Uterus (tissue), 2 donors: ENCODE measurements around the gene ERI2.

Experiments
- POLR2A ChIP-seq, 2 donors: fragments of 450-650 bp; IDR thresholded peaks; one replicate each; pipeline ENCODE4 v1.6.1; 2016; ENCODE audit warnings: antibody characterized with exemption in 2 of 2, mild to moderate bottlenecking in 1 of 2, moderate library complexity in 1 of 2
- TF ChIP-seq, protein P1 (sequence below), 4 experiments: fragments of 200-600 bp in 2 of 4; fragments of 450-650 bp in 2 of 4; sonication (generic) in 2 of 4; IDR thresholded peaks; one replicate each; pipeline ENCODE4 v1.5.1; 2016 to 2019; ENCODE audit warnings: antibody characterized with exemption in 4 of 4, mild to moderate bottlenecking in 2 of 4, moderate library complexity in 1 of 4

GRCh38 chr16:20768121-20768520 lies 38.2 kb downstream of the ERI2 start:
- TF ChIP-seq, protein P1, sequence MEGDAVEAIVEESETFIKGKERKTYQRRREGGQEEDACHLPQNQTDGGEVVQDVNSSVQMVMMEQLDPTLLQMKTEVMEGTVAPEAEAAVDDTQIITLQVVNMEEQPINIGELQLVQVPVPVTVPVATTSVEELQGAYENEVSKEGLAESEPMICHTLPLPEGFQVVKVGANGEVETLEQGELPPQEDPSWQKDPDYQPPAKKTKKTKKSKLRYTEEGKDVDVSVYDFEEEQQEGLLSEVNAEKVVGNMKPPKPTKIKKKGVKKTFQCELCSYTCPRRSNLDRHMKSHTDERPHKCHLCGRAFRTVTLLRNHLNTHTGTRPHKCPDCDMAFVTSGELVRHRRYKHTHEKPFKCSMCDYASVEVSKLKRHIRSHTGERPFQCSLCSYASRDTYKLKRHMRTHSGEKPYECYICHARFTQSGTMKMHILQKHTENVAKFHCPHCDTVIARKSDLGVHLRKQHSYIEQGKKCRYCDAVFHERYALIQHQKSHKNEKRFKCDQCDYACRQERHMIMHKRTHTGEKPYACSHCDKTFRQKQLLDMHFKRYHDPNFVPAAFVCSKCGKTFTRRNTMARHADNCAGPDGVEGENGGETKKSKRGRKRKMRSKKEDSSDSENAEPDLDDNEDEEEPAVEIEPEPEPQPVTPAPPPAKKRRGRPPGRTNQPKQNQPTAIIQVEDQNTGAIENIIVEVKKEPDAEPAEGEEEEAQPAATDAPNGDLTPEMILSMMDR (IDR thresholded peaks at IDR 0.05): no peak
- TF ChIP-seq POLR2A (IDR thresholded peaks at IDR 0.05): no peak
